Smooth muscle cell (in vitro differentiated cells): ENCODE data around the gene SPATA12. TPM values are rescaled to one million over a fixed set of nuclear protein-coding genes. Genes with fewer than 3 reads are reported as not detected.

Source experiments
- DNase-seq: peaks from one replicate; lab custom pipeline; 2025; ENCODE audit not compliant: unreplicated experiment; lab: John Stamatoyannopoulos, UW
- H2AFZ ChIP-seq: fragments of 200-600 bp; sonication (generic); 2 replicates; pipeline ENCODE4 v1.6.0; 2016; ENCODE audit warnings: antibody characterized with exemption, low read depth, mild to moderate bottlenecking
- H3F3A ChIP-seq: fragments of 200-600 bp; sonication (generic); 2 replicates; pipeline ENCODE4 v1.6.0; 2017; ENCODE audit warnings: antibody characterized with exemption, low read depth
- H3K27ac ChIP-seq: fragments of 200-600 bp; sonication (generic); 2 replicates; pipeline ENCODE4 v1.5.1; 2016; ENCODE audit warnings: low read depth, mild to moderate bottlenecking
- H3K27me3 ChIP-seq: fragments of 200-600 bp; sonication (generic); 2 replicates; pipeline ENCODE4 v1.6.1; 2016; ENCODE audit warnings: low read depth, mild to moderate bottlenecking
- H3K36me3 ChIP-seq: fragments of 200-600 bp; sonication (generic); 2 replicates; pipeline ENCODE4 v1.5.1; 2016; ENCODE audit warnings: low read depth
- H3K4me1 ChIP-seq: fragments of 200-600 bp; sonication (generic); 2 replicates; pipeline ENCODE4 v1.5.1; 2016; ENCODE audit warnings: low read depth
- H3K4me2 ChIP-seq: fragments of 200-600 bp; sonication (generic); 2 replicates; pipeline ENCODE4 v1.6.0; 2016; ENCODE audit warnings: mild to moderate bottlenecking
- H3K4me3 ChIP-seq: fragments of 200-600 bp; sonication (generic); 2 replicates; pipeline ENCODE4 v1.5.1; 2016; ENCODE audit warnings: mild to moderate bottlenecking
- H3K79me2 ChIP-seq: fragments of 200-600 bp; sonication (generic); 2 replicates; pipeline ENCODE4 v1.6.0; 2016; ENCODE audit warnings: low read depth, mild to moderate bottlenecking
- H3K9ac ChIP-seq: fragments of 200-600 bp; sonication (generic); 2 replicates; pipeline ENCODE4 v1.6.0; 2016; ENCODE audit warnings: low read depth
- H3K9me3 ChIP-seq: fragments of 200-600 bp; sonication (generic); replicated peaks from 2 replicates; pipeline ENCODE4 v1.5.1; 2016; ENCODE audit warnings: low read depth
- H4K20me1 ChIP-seq: fragments of 200-600 bp; sonication (generic); 2 replicates; pipeline ENCODE4 v1.6.0; 2016; ENCODE audit warnings: low read depth
- WGBS: methylation state at CpG from one replicate; pipeline ENCODE4 v1.1.7; 2016; ENCODE audit warnings: low lambda C conversion rate; 5-methylcytosine and 5-hydroxymethylcytosine counted together
- polyA plus RNA-seq: library from polyadenylated mRNA; unstranded; fragments of >200 nt; fragmentation: Nextera tagmentation; extraction: Ambion mirVana; gene quantifications from 2 replicates; pipeline ENCODE4 v1.2.1, GENCODE V29; 2016
- total RNA-seq: library from RNA; depleted of rRNA; stranded (reverse); fragments of >200 nt; gene quantifications from 2 replicates; pipeline ENCODE4 v1.2.3, GENCODE V29; 2014
- TF ChIP-seq, protein P1 (sequence below): fragments of 200-600 bp; sonication (generic); IDR thresholded peaks from 2 replicates; pipeline ENCODE4 v1.5.1; 2017; ENCODE audit warnings: borderline replicate concordance, mild to moderate bottlenecking, antibody characterized with exemption; ENCODE audit not compliant: insufficient read depth, poor library complexity, severe bottlenecking

Gene SPATA12, protein sequence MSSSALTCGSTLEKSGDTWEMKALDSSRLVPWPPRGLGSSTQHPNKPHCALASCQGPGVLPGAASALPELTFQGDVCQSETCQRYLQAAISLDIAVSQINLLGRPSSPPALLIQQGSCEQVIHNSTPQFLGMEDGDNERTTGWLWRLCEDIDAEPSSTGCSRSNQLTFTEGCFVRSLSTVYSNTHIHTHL
- total RNA-seq: not detected in 2 replicates
- not detected in 2 replicates for polyA plus RNA-seq

DNA sequence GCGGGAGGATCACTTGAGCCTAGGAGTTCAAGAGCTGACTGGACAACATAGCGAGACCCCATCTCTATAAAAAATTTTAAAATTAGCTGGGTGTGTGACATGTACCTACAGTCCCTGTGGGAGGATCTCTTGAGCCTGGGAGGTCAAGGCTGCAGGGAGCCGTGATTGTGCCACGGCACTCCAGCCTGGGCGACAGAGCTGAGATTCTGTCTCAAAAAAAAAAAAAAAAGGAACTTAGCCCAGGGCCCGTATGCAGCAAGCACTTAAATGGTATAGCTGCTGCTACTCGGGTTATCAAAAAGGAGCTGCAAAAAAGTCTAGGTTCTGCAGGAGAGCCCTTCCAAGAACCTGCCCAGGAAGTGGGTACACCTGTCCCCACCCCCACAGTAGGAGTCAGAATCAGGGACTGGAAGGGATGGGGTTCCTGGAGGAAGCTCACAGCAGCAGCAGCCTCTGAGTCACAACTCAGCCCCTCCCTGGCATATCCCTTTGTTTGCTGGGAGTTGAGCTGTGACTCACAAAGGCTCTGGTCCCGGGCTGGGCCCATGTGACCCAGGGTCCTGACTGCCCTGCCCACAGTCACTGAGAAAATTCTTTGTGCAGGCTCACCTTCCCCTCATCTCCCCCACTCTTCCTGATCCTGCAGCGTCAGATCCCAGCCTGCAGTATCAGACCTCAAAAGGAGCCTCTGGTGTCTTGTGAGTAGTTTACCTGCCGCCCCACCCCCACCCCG lies at the start of gene SPATA12:
Gene SPATA12, plus strand, starts transcription at position 576 of the 733 bp plus-strand sequence. CDS start 13,031 bp downstream, outside the sequence.
- H3K9me3 ChIP-seq: no peaks in the 10 kb centered on the region
- peak within 1 kb of the TSS; percentile 78 for H3K27ac ChIP-seq
- H3K4me3 ChIP-seq: no peak within 1 kb of the TSS
- WGBS: 42% methylated on average over 11 of the region's 11 CpGs
- DNase-seq: peak; percentile 4
- peak within 1 kb of the TSS; percentile 18 for H3K9ac ChIP-seq
- TF ChIP-seq, protein P1, sequence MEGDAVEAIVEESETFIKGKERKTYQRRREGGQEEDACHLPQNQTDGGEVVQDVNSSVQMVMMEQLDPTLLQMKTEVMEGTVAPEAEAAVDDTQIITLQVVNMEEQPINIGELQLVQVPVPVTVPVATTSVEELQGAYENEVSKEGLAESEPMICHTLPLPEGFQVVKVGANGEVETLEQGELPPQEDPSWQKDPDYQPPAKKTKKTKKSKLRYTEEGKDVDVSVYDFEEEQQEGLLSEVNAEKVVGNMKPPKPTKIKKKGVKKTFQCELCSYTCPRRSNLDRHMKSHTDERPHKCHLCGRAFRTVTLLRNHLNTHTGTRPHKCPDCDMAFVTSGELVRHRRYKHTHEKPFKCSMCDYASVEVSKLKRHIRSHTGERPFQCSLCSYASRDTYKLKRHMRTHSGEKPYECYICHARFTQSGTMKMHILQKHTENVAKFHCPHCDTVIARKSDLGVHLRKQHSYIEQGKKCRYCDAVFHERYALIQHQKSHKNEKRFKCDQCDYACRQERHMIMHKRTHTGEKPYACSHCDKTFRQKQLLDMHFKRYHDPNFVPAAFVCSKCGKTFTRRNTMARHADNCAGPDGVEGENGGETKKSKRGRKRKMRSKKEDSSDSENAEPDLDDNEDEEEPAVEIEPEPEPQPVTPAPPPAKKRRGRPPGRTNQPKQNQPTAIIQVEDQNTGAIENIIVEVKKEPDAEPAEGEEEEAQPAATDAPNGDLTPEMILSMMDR: no peak
- H2AFZ ChIP-seq: no peak within 1 kb of the TSS
- no peaks in the 10 kb centered on the region for H3K27me3 ChIP-seq
- H3K4me1 ChIP-seq: peaks cover 12% of the 10 kb centered on the region
- peak within 1 kb of the TSS; percentile 43 for H3K4me2 ChIP-seq
- no peaks in the 10 kb centered on the region for H3K79me2 ChIP-seq
- no peaks in the 10 kb centered on the region for H4K20me1 ChIP-seq
- no peaks in the 10 kb centered on the region for H3K36me3 ChIP-seq
- peaks cover 9% of the 10 kb centered on the region for H3F3A ChIP-seq

DNA sequence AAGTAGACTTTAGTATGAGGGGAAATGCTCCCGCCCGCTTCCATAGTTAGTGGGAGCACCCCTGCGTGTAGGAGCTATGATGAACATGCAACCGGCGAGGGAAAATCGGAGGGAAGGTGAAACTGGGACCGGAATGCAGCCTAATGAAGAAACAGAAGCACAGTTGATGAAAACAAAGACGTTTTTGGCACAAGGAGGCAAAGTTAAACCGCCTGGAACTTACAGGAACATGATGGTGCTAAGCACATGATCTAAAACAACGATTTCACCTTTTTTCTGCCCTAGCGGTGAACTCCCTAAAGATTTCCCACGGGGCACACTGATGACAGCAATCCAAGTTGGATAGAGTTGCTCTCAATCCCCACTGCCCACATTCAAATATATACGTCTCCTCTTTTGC lies 49.4 kb upstream of the SPATA12 start:
- no peak overlapping the region for H3K27ac ChIP-seq
- no peaks in the 10 kb centered on the region for H3K79me2 ChIP-seq
- TF ChIP-seq, protein P1: no peak
- peaks cover 11% of the 10 kb centered on the region for H3F3A ChIP-seq
- H3K27me3 ChIP-seq: no peaks in the 10 kb centered on the region
- no peaks in the 10 kb centered on the region for H4K20me1 ChIP-seq
- no peak overlapping the region for H3K4me3 ChIP-seq
- H3K4me2 ChIP-seq: no peak overlapping the region
- H2AFZ ChIP-seq: no peak overlapping the region
- no peak for DNase-seq
- no peaks in the 10 kb centered on the region for H3K9me3 ChIP-seq
- H3K9ac ChIP-seq: no peak overlapping the region
- H3K36me3 ChIP-seq: no peaks in the 10 kb centered on the region
- peaks cover 24% of the 10 kb centered on the region for H3K4me1 ChIP-seq
- WGBS: 93% methylated on average over 13 of the region's 13 CpGs

DNA sequence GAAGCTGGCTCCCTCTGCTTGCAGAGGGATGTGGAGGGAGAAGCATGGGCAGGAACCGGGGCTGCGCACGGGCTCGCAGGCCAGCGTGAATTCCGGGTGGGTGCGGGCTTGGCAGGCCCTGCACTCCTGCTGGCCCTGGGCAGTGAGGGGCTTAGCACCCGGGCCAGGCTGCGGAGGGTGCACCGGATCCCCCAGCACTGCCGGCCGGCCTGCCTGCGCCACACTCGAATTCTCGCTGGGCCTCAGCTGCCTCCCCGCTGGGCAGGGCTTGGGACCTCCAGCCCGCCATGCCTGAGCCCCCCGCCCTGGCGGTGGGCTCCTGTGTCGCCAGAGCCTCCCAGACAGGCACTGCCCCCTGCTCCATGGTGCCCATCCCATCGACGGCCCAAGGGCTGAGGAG lies 47.6 kb upstream of the SPATA12 start:
- 96% methylated on average over 21 of the region's 22 CpGs for WGBS
- H3K79me2 ChIP-seq: no peaks in the 10 kb centered on the region
- peaks cover 11% of the 10 kb centered on the region for H3F3A ChIP-seq
- H4K20me1 ChIP-seq: no peaks in the 10 kb centered on the region
- H3K4me2 ChIP-seq: no peak overlapping the region
- no peaks in the 10 kb centered on the region for H3K36me3 ChIP-seq
- no peak overlapping the region for H3K4me3 ChIP-seq
- H3K9me3 ChIP-seq: no peaks in the 10 kb centered on the region
- H3K9ac ChIP-seq: no peak overlapping the region
- H3K4me1 ChIP-seq: peaks cover 31% of the 10 kb centered on the region
- no peak for DNase-seq
- TF ChIP-seq, protein P1: no peak
- H3K27me3 ChIP-seq: no peaks in the 10 kb centered on the region
- H2AFZ ChIP-seq: no peak overlapping the region
- H3K27ac ChIP-seq: no peak overlapping the region
